Activated naive CD4-positive, alpha-beta T cell treated with anti-CD3 and anti-CD28 coated beads, Interleukin-2, amount 50 U/mL, for 24 hours (primary cell): ENCODE results near the gene RAET1E.

Source experiments
- H3K27ac Mint-ChIP-seq: one replicate; pipeline ENCODE4 v1.8.0; 2021; ENCODE audit warnings: mild to moderate bottlenecking, mixed read lengths
- H3K27me3 Mint-ChIP-seq: one replicate; pipeline ENCODE4 v1.8.0; 2021; ENCODE audit warnings: mixed read lengths
- H3K36me3 Mint-ChIP-seq: one replicate; pipeline ENCODE4 v1.8.0; 2021; ENCODE audit warnings: mixed read lengths
- H3K4me1 Mint-ChIP-seq: one replicate; pipeline ENCODE4 v1.8.0; 2021; ENCODE audit warnings: mixed read lengths
- H3K4me3 Mint-ChIP-seq: one replicate; pipeline ENCODE4 v1.8.0; 2021; ENCODE audit warnings: mild to moderate bottlenecking, mixed read lengths
- H3K9me3 Mint-ChIP-seq: one replicate; pipeline ENCODE4 v1.8.0; 2021; ENCODE audit warnings: mixed read lengths

Gene RAET1E

GRCh38 chr6:149890629-149891045, 7.3 kb downstream of the RAET1E start:
- Mint-ChIP-seq H3K4me3 (no peak overlapping the region), H3K27ac (no peak overlapping the region), H3K9me3 (no peaks in the 10 kb centered on the region), H3K27me3 (peaks cover 3% of the 10 kb centered on the region), H3K36me3 (no peaks in the 10 kb centered on the region), H3K4me1 (peaks cover 1% of the 10 kb centered on the region)

- H3K9me3 Mint-ChIP-seq = no peaks in the 10 kb centered on the region
- no peaks in the 10 kb centered on the region for H3K36me3 Mint-ChIP-seq
- H3K27me3 Mint-ChIP-seq = peaks cover 3% of the 10 kb centered on the region
Measured at GRCh38 chr6:149889326-149889725, 8.6 kb downstream of the RAET1E start.

GRCh38 chr6:149888659-149889058, 9.3 kb downstream of the RAET1E start:
- H3K36me3 Mint-ChIP-seq = no peaks in the 10 kb centered on the region

More at GRCh38 chr6:149889326-149889725, 8.6 kb downstream of the RAET1E start:
- no peak overlapping the region for H3K27ac Mint-ChIP-seq
- H3K4me3 Mint-ChIP-seq = no peak overlapping the region
- H3K4me1 Mint-ChIP-seq = no peaks in the 10 kb centered on the region

GRCh38 chr6:149888093-149888492, 9.8 kb downstream of the RAET1E start:
- Mint-ChIP-seq H3K4me1 (no peaks in the 10 kb centered on the region), H3K27me3 (peaks cover 3% of the 10 kb centered on the region), H3K4me3 (no peak overlapping the region), H3K9me3 (no peaks in the 10 kb centered on the region), H3K27ac (no peak overlapping the region), H3K36me3 (no peaks in the 10 kb centered on the region)

More at GRCh38 chr6:149888659-149889058, 9.3 kb downstream of the RAET1E start:
- Mint-ChIP-seq H3K9me3 (no peaks in the 10 kb centered on the region), H3K4me3 (no peak overlapping the region), H3K27me3 (peaks cover 3% of the 10 kb centered on the region), H3K4me1 (no peaks in the 10 kb centered on the region), H3K27ac (no peak overlapping the region)

- no peak overlapping the region for H3K4me3 Mint-ChIP-seq
- no peaks in the 10 kb centered on the region for H3K4me1 Mint-ChIP-seq
Measured at GRCh38 chr6:149887343-149887742, 10.6 kb downstream of the RAET1E start.

GRCh38 chr6:149885888-149886287, 12.0 kb downstream of the RAET1E start:
- no peaks in the 10 kb centered on the region for H3K36me3 Mint-ChIP-seq
- peaks cover 3% of the 10 kb centered on the region for H3K27me3 Mint-ChIP-seq
- no peak overlapping the region for H3K27ac Mint-ChIP-seq

More at GRCh38 chr6:149887343-149887742, 10.6 kb downstream of the RAET1E start:
- Mint-ChIP-seq H3K27ac (no peak overlapping the region), H3K27me3 (peaks cover 3% of the 10 kb centered on the region), H3K9me3 (no peaks in the 10 kb centered on the region), H3K36me3 (no peaks in the 10 kb centered on the region)

GRCh38 chr6:149884617-149885016, 13.3 kb downstream of the RAET1E start:
- no peak overlapping the region for H3K4me3 Mint-ChIP-seq
- no peaks in the 10 kb centered on the region for H3K4me1 Mint-ChIP-seq
- H3K27me3 Mint-ChIP-seq = peaks cover 11% of the 10 kb centered on the region
- H3K36me3 Mint-ChIP-seq = no peaks in the 10 kb centered on the region
- no peaks in the 10 kb centered on the region for H3K9me3 Mint-ChIP-seq
- H3K27ac Mint-ChIP-seq = peak overlapping the region; percentile 47

More at GRCh38 chr6:149885888-149886287, 12.0 kb downstream of the RAET1E start:
- H3K4me3 Mint-ChIP-seq = no peak overlapping the region
- no peaks in the 10 kb centered on the region for H3K4me1 Mint-ChIP-seq
- no peaks in the 10 kb centered on the region for H3K9me3 Mint-ChIP-seq

- no peaks in the 10 kb centered on the region for H3K4me1 Mint-ChIP-seq
- H3K27me3 Mint-ChIP-seq = peaks cover 14% of the 10 kb centered on the region
- no peaks in the 10 kb centered on the region for H3K9me3 Mint-ChIP-seq
- H3K4me3 Mint-ChIP-seq = no peak overlapping the region
- no peaks in the 10 kb centered on the region for H3K36me3 Mint-ChIP-seq
- no peak overlapping the region for H3K27ac Mint-ChIP-seq
Measured at GRCh38 chr6:149884215-149884614, 13.7 kb downstream of the RAET1E start.

GRCh38 chr6:149881860-149882259, 16.1 kb downstream of the RAET1E start:
- Mint-ChIP-seq H3K4me1 (no peaks in the 10 kb centered on the region), H3K9me3 (no peaks in the 10 kb centered on the region), H3K27me3 (peaks cover 23% of the 10 kb centered on the region), H3K4me3 (no peak overlapping the region), H3K36me3 (no peaks in the 10 kb centered on the region), H3K27ac (no peak overlapping the region)

- peaks cover 23% of the 10 kb centered on the region for H3K27me3 Mint-ChIP-seq
- H3K9me3 Mint-ChIP-seq = no peaks in the 10 kb centered on the region
- no peaks in the 10 kb centered on the region for H3K36me3 Mint-ChIP-seq
- H3K4me1 Mint-ChIP-seq = no peaks in the 10 kb centered on the region
- H3K4me3 Mint-ChIP-seq = no peak overlapping the region
- H3K27ac Mint-ChIP-seq = no peak overlapping the region
Measured at GRCh38 chr6:149881066-149881766, 16.7 kb downstream of the RAET1E start.

GRCh38 chr6:149877659-149878058, 20.3 kb downstream of the RAET1E start:
- no peak overlapping the region for H3K4me3 Mint-ChIP-seq
- no peaks in the 10 kb centered on the region for H3K4me1 Mint-ChIP-seq
- no peaks in the 10 kb centered on the region for H3K9me3 Mint-ChIP-seq
- H3K36me3 Mint-ChIP-seq = no peaks in the 10 kb centered on the region
- H3K27ac Mint-ChIP-seq = no peak overlapping the region
- peaks cover 27% of the 10 kb centered on the region for H3K27me3 Mint-ChIP-seq

- no peaks in the 10 kb centered on the region for H3K4me1 Mint-ChIP-seq
- no peaks in the 10 kb centered on the region for H3K9me3 Mint-ChIP-seq
- H3K27me3 Mint-ChIP-seq = peaks cover 29% of the 10 kb centered on the region
- H3K27ac Mint-ChIP-seq = no peak overlapping the region
- peaks cover 2% of the 10 kb centered on the region for H3K36me3 Mint-ChIP-seq
- no peak overlapping the region for H3K4me3 Mint-ChIP-seq
Measured at GRCh38 chr6:149876241-149876933, 21.5 kb downstream of the RAET1E start.

GRCh38 chr6:149872233-149872632, 25.7 kb downstream of the RAET1E start:
- Mint-ChIP-seq H3K36me3 (peaks cover 2% of the 10 kb centered on the region), H3K9me3 (no peaks in the 10 kb centered on the region), H3K27me3 (peaks cover 6% of the 10 kb centered on the region), H3K27ac (no peak overlapping the region), H3K4me1 (no peaks in the 10 kb centered on the region), H3K4me3 (no peak overlapping the region)

GRCh38 chr6:149871182-149871581, 26.7 kb downstream of the RAET1E start:
- Mint-ChIP-seq H3K36me3 (peaks cover 2% of the 10 kb centered on the region), H3K27me3 (peaks cover 6% of the 10 kb centered on the region), H3K4me3 (no peak overlapping the region), H3K9me3 (no peaks in the 10 kb centered on the region), H3K4me1 (no peaks in the 10 kb centered on the region), H3K27ac (no peak overlapping the region)

- no peaks in the 10 kb centered on the region for H3K4me1 Mint-ChIP-seq
- H3K27me3 Mint-ChIP-seq = peaks cover 5% of the 10 kb centered on the region
- H3K9me3 Mint-ChIP-seq = no peaks in the 10 kb centered on the region
- peaks cover 2% of the 10 kb centered on the region for H3K36me3 Mint-ChIP-seq
- H3K4me3 Mint-ChIP-seq = no peak overlapping the region
- no peak overlapping the region for H3K27ac Mint-ChIP-seq
Measured at GRCh38 chr6:149869275-149869892, 28.5 kb downstream of the RAET1E start.
